ENCODE data around the gene PDCL2.

The PDCL2 gene

DNA sequence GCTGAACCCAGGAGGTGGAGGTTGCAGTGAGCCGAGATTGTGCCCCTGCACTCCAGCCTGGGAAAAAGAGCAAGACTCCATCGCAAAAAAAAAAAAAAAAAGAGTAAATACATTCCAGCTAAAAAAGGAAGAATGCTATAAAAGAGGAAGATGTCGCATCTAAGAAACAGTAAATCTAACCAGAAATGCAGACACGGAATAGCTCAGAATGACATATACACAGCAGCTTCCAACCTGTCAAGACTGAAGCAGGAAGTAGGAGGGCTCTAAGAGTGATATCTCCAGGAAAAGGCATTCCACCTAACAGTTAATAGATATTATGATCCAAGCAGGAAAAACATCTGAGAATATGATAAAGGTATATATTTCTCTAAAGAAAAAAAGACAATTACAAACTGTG lies 61.4 kb downstream of the PDCL2 start:
- DNase-seq = peak; percentile 21

DNA sequence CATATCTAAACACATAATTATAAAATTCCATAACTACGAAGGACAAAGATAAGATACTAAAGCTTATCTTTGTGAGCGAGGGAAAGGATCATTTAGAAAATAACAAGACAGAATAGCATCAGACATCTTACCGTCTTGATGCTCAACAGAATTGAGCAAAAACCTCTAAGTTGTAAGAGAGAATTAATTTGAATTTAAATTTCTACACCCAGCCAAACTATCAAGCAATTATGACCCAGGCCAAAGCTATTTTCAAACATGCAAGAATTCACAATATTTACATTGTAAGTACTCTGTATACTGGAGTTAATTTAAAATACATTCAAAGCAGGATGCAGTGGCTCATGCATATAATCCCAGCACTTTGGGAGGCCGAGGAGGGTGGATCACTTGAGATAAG lies 61.9 kb downstream of the PDCL2 start:
- DNase-seq = no peak

DNA sequence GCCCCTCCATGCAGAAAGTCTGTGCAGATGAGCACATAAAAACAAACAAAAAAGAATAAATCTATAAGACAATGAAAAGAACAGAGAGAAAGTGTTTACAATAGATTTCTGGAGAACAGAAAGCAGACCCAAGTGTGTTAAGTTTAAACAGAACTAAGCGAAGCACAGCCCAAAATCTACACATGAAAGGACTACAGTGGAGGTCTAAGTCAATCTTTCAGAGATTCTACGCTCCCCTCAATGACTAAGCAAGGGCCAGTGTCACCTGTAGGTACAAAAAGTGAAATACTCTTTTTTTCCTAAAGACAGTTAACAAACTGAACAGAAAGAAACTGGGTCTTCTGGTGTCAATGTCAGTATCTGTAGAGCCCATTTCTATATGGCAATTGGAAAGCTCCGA lies 63.6 kb downstream of the PDCL2 start:
- no peak for DNase-seq

DNA sequence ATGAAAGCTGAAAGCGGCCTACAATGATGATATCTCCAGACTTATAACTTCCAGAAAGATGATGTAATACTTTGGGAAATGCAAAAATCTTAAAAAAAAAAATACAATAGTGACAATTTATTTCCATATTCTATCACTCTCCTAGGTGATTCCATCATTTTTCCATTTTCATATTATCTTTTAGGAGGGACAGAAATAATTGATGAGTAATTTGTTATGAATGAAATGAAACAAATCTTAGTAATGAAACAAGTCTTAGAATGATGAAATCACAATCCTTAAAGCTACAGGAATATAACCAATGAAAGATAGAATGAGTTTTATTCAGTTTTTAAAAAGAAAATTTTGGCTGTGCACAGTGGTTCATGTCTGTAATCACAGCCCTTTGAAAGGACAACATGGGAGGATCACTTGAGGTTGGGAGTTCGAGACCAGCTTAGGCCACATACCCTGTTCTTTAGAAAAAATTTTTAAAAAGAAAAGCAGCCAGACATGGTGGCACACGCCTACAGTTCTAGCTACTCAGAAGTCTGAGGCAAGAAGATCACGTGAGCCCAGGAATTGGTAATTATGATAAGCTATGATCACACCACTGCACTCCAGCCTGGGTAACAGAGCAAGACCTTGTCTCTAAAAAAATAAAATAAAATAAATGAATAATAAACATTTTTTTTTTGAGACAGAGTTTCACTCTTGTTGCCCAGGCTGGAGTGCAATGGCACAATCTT lies 67.0 kb downstream of the PDCL2 start:
- no peak for DNase-seq

DNA sequence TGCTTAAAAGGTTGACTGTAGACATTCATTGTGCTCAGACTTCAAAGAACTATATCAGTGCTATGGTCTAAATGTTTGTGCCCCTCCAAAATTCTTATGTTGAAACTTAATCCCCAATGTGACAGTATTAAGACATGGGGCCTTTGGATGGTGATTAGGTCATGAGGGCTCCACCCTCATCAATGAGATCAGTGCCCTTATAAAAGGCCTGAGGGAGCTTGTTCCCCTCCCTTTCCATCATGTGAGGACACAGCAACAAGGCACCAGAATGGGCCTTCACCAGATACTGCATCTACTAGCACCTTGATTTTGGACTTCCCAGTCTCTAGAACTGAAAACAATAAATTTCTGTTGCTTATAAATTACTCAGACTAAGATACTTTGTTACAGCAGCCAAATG lies 73.6 kb downstream of the PDCL2 start:
- DNase-seq = no peak

DNA sequence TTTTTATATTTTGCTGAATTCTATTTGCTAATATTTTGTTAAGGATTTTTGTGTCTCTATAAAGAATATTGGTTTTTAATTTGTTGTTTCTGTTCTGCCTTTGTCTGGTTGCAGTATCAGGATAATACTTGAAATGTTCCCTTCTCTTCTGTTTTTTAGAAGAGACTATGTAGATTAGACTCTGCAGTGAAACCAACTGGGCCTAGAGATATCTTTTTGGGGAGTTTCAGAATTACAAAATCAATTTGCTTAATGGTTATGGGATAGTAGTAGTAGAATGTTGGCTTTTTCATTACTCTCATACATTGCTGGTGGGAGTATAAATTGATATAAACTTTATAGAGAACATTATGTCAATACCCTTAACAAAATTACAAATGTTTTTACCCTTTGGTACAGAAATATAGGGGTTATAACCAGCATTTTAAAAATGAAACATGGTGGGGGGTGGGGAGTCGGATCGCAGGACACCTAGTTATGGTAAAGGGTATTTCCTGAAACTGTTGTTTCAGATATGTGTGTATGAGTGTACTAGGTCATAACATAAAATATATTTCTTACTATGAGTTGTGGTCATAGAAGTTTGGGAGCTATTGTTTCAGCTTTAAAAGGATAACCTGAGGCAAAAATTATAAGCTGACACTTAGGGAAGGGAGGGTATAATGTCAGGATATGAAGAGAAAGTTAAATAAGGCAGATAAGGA lies 74.4 kb downstream of the PDCL2 start:
- no peak for DNase-seq

DNA sequence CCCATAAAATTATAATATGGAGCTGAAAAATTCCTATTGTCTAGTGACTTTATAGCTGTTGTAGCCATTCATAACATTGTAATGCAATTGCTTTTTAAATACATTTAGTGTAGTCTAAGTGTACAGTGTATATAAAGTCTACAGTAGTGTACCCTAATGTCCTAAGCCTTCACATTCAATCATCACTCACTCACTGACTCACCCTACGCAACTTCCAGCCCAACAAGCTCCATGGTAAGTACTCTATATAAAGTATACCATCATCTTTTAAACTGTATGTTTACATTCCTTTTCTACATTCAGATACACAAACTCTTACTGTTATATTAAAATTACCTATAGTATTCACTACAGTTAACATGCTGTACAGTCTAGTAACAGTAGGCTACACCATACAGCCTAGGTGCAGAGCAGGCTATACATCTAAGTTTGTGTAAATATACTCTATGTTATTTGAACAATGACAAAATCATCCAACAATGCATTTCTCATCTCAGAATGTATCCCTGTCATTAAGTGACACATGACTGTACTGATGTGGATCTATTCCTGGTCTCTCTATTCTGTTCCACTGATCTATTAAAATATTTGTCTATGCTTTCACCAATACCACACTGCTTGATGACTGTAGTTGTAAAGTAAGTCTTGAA lies 79.0 kb downstream of the PDCL2 start:
- DNase-seq = no peak

DNA sequence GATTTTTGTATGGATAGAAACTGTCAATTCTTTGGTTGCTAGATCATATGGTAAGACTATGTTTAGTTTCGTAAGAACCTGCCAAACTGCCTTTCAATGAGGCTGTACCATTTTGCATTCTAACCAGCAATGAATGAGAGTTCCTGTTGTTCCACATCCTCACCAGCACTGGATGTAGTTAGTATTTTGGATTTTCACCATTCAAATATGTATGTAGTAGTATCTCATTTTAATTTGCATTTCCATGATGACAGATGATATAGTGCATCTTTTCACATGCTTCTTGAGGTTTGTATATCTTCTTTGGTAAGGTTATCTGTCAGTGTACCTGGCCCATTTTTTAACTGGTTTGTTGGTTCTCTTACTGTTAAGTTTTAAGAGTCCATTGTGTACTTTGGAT lies 80.0 kb downstream of the PDCL2 start:
- DNase-seq = no peak

DNA sequence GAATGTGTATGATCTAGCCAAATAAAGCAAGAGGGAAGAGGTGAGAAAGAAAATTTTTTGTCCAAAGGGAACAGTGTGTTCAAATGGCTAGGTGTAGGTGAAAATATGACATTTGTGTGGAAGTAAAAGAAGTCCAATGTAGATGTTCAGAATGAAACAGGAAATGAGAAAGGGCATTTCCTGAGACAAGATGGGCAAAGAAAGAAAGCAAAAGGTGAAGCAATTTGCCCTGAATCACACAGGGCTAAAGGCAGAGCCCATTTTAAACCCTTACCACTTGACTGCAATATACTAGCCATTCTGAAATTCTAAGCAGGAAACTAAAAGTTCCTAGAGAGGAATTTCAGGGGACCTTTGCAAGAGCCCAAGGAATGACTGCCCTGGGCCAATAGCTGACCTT lies 81.4 kb downstream of the PDCL2 start:
- DNase-seq = peak; percentile 9

DNA sequence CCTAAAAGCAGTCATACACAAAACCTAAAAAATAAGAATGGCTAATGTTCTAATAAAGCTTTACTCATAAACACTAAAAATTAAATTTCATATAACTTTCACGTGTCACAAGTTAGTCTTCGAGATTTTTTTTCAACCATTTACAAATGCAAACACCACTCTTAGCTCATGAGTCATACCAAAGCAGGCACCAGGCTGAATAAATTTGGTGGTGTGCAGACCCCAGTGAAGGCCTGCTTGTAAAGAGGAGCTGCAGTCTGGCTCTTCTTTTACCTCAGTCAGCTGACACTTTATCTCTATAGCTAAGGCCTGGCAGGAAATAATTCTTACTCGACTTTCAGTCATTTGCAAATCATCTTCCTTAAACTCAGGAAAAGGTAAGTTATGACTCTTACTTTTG lies 82.8 kb downstream of the PDCL2 start:
- DNase-seq = no peak

DNA sequence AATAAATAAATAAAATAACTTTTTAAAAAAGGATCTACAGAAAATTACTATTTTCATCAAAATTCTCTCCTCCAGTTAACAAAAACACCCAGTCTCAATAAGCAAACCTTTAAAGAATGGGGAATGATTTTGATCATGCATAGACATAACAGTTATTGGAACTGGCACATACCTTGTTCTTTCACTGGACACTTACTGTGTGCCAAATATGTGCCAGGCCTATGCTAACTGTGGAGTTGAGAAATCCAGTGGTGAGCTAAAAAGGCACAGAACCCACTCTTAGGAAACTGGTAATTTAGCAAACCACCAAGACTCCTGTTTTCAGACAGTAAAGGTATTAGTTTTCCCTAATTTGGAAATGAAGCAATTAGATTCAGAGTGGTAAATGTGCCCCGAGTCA lies 84.4 kb downstream of the PDCL2 start:
- DNase-seq = no peak

Measured in suppressor macrophage treated with lipopolysaccharide for 4 hours (primary cell).